HG03060 (cell line): ENCODE measurements around the gene IRF2.

ENCODE experiments used
- ATAC-seq: cut with Tn5 transposase; IDR thresholded peaks from one replicate; pipeline ENCODE4 v1.9.1; 2021; ENCODE audit warnings: low read depth, moderate number of reproducible peaks; ENCODE audit not compliant: unreplicated experiment

The IRF2 gene

DNA sequence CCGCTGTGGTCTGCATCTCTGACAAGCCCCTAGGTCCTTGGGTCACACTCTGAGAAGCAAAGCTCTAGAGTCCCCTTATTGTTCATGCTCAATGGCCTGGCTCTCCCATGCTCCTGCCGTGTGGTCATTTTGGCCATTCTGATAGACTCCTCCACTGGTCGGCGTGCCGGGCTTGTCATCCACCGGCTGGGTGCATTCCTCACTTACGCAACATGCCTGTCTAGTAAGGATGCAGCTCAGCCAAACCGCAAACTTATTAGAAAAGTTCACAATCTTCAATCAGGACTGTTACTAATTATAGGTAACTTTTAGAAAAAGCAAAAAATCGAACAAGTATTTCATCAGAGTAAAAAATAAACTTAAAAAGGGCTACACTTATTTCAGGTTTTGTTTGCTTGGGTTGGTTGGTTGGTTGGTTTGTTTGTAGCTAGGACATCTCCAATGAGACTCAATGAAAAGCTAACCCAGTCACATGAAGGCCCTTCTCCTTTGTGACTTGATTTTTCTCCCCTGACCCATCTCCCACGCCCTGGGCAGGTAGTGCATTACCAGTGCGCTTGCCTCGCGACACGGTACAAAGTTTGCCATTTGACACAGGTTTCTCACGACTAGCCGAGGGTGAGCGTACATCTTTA lies 41.0 kb downstream of the IRF2 start:
- no peak for ATAC-seq

DNA sequence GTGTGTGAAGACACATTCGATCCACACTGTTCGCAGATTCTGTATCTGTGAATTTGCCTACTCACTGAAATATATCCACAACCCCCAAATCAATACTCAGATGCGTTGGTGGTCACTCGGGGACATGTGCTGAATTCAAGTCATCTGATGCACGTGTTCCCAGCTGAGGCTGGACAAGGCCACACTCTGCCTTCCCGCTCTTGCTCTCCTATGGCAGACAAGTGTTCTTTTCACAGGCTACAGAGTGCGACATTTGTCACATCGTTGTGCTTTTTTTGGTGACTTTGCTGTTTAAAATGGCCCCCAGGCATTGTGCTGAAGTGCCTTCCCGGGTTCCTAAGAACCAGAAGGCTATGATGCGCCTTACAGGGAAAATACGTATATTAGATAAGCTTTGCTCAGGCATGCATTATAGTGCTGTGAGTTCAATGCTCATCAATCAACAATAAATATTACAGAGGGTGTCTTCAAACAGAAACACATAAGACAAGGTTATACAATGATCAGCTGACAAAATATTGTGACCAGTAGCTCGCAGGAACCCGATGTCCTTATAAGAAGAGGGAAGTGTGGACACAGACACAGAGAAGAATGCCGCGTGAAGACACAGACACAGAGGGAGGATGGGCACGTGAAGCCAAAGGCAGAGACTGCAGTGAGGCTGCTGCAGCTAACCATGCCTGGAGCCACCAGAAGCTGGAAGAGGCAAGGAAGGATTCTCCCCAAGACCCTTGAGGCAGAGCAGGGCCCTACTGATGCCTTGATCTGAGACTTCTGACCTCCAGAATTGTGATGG lies 42.0 kb downstream of the IRF2 start:
- ATAC-seq: no peak

DNA sequence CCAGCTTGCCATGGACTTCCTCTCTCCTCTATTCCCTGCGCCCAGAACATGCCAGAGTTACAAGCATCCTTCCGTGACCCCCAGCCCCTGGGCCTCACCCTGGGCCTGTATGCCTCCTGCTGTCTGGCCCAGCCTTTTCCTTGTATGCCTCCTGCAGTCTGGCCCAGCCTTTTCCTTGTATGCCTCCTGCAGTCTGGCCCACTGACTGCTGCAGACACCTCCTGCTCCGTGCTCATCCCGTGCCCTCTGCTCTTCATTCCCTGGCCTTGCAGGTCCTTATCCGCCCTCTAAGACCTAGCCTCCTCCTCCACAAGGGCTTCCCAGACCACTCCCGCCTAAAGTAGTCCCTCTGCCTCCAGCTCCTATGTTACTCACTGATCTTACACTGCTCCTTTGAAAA lies 44.2 kb downstream of the IRF2 start:
- ATAC-seq: no peak

DNA sequence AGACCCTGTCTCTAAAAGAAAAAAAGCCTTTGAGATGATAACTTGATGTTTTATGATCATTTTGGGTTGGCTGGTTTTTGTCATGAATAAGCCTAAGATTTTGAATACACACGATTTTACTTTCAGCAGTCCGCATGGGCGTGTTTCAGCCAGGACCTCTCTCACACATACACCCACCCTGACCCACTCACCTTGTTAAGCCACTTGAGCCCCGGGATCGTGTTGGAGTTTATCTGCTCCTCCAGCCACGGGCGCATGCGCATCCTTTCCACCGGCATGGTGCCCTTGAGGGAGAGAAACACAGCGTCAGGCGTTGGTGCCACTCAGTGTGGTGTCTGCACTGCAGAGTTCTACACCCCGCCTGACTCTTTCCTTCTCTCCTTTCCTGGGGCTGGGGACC lies 45.6 kb downstream of the IRF2 start:
- ATAC-seq: no peak

DNA sequence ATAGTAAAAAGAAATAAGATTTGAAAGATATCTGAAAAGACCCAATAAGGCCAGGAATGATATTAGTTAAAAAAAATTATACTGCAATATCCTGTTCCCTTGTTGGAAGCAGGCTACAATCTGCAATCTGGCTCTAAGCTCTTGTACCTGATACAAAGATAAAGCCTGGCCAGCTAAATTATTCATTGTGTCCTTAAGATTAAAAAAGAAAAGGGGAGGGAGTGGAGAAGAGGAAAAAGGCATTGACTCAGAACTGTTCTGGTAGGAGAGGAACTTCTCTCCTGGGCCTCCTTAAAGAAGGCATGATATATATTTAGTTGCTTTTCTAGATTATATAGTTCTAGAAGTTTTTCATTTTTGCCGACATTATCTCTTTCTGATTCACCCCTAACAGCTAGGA lies 46.7 kb downstream of the IRF2 start:
- ATAC-seq: no peak

DNA sequence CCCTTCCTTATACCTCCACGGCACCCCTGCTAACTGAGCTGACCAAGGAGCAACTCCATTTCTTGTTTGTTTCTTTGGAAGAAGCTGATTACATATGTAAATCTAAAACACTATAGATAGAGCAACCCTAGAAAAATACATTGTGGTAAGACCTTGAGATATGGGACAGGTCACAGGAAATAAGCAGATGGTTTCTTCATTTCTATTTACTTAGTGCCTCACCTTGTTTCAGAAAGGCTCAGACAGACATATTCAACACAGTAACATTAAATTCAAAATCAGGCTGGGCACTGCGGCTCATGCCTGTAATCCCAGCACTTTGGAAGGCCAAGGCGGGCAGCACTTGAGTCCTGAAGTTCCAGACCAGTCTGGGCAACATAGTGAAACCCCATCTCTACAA lies 47.3 kb downstream of the IRF2 start:
- ATAC-seq: no peak

DNA sequence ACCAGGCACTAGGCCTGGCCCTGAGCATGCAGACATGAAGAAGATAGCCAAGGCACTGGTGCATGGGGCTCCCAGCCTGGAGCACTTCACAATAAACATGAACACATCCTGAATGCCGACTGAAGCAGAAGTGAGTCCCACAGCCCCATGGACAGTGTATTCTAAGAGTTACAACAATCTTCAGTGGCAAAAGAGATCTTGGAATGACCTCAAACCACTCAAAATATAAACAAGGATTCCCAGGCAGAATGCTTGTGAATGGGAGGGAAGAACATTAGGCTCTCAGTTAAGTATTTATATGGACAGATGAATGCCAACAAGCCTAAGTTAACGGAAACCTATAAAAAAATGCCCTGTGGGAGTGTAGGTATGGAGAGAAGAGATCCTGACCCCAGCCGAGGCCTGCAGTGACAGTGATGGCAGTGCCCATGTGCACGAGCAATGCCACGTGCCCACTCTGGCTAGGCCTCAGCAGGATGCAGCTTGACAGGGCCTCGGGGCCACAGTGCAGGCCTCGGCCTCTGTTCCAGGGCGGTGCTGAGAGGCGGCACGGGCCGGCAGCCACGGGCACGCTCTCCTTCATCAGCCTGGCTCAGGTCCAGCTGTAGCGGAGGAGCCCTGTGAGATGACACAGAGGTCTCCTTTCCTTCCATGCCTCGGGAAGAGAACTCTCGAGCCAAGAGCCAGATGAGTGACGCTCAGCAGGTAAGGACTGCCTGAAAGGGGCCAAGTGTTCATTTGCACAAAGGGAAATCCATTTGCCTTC lies 49.2 kb downstream of the IRF2 start:
- ATAC-seq: no peak

DNA sequence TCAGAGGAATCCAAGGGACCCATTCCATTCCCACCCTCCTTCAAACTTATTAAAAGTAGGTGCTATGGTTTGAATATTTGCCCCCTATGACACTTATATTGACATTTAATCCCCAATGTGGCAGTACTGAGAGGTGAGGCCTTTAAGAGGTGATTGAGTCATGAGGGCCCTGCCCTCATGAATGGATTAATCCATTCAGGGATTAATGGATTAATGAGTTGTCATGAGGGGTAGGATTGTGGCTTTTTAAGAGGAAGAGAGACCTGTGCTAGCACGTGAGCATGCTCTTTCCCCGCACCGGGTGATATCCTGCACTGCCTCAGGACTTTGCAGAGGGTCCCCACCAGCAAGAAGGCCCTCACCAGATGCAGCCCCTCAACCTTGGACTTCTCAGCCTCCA lies 50.1 kb downstream of the IRF2 start:
- no peak for ATAC-seq

DNA sequence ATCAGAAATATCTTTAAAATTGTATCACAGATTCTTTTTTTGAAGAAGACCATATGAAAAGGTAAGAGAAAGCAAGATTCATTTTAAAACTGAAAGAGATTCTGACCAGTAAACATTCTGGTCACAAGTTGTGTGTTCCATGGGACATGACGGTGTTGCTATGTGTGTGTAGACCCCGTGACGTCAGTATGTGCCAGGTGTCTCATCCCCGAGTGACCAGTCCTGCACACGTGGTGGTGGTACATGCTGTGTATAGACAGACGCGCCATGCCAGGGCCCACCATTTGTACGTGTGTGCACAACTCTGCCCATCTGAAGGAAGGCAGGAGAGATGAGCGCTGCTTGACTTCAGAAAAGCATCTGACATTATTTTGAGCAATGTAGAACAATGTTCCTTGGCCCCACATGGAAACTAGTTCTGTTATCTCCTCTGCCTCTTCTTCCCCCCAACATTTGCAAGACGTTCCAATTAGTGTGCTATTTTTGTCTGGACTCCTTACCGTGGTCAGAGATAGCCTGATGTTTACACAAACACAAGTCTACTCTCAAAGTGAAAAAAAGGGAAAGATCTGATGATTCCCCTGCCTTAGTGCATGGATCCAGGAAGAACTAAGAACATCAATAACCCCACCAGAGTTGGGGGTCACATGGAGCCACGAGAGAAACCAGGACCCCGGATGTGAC lies 51.2 kb downstream of the IRF2 start:
- no peak for ATAC-seq

DNA sequence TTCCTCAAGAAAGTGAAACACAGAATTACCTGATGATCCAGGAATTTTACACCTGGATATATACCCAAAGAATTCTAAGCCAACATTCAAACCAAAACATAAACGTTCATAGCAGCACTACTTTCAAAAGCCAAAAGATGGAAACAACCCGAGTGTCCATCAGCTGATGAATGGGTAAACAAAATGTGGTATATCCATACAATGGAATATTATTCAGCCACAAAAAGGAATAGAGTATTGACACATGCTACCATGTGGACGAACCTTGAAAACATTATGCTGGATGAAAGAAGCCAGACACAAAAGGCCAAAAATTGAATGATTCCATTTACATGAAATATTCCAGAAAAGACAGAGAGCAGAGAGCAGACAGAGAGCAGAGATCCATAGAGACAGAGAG lies 52.0 kb downstream of the IRF2 start:
- no peak for ATAC-seq

DNA sequence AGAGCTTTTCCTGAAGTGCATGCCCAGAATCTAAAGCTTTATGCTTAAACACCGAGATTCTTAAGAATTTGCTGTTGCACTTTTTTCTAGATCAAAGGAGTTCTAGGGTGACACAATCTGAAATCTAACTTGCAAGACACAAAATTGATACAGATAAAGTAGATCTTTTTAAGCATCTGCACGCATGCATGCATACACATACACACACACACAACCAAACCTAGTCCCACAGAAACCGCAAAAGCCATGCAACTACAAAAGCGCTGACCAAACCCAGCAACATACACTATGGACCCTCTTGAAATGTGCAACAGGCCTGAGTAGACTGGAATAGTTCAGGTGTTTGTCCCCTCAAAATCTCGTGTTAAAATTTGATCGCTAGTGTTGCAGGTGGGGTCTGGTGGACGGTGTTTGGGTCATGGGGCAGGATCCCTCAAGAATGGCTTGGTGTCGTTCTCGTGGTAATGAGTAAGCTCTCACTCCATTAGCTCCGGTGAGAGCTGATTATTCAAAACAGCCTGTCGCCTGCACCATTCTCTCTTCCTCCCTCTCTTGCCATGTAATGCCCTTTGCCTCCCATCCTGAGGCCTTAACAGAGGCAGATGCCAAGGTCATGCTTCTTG lies 52.7 kb downstream of the IRF2 start:
- no peak for ATAC-seq

DNA sequence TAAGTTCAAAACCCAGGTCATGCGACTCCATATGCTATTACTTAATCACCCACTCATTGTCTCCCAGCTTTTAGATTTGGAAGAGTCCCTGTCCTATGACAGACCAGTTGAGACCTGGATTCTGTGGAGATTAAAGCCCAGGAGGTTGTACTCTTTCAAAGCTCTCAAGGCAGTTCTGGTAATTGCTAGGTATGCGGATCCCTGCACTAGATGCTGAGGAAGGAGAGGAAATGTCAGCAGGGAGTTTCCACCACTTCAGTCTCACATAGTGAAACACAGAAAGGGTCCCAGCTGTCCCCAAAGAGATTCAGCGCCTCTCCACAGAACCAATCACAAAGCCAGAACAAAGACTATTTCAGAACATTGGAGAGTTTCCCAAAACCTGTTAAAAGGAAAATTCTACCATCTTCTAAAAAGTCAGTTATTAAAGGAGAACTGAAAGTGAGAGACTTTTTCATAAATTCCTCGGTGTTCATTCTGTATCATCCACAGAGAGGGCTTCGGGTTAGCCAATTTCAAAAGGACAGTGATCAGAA lies 53.4 kb downstream of the IRF2 start:
- ATAC-seq: peak; percentile 31

DNA sequence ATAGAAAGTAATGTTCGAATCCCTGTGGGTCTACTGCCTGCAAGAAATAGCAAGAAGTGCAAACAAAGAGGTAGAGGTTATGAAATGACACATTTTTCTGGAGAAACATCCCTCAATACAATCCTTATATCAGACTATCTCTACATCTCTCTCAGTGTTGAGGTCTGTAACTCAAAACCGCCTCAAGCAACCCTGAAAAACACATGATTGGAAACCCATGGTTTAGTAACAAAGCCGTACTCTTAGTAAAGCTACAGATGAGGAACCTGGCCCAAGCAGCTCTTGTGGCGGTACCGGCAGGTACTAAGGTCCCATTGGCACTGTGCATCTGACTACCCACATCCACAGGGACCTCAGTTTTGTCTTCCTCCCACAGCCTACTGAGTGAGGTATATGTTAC lies 53.9 kb downstream of the IRF2 start:
- no peak for ATAC-seq

DNA sequence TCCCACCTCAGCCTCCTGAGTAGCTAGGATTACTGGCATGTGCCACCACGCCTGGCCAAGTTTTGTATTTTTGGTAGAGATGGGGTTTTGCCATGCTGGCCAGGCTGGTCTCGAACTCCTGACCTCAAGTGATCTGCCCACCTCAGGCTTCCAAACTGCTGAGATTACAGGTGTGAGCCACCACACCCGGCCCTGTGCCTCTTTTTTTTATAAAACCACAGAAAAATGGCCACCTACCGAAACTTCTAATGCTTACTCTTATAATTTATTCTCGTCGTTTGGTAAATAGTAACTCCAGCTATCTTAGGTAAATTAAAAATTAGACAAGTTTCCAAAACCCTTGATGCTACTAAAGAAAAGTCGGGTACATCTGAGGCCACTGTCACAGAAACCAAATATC lies 54.4 kb downstream of the IRF2 start:
- ATAC-seq: no peak

DNA sequence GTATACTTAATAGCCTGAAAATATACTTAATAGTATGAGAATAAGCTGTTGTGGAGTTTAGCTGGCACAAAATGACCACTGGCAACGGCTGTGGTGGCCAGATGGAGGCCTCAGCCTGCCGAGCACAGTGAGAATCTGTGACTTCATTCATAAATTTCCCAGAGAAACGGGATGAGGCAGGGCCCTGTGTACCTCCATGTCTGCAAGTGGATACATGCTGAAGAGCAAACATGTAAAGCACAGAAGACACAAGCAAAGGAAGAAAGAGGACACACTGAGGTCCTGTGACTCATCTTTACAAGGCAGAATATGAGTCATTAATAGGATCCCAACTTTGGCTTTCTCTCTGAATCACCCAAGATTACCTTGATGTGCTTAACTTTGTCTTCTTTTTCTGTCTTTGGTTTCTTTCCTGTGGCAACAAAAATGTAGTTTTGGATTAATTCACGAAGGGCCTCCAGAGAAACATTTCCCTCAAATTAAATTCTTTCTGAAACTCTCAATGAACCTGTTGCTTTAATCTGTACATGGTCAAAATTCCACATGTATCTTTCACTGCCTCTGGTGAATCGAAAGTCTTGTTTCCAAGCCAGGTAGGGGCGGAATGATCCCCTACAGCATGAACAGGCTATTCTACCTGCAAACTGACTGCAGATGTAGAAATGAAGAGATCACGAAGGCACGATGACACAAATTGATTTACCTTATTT lies 56.4 kb downstream of the IRF2 start:
- peak; percentile 42 for ATAC-seq

DNA sequence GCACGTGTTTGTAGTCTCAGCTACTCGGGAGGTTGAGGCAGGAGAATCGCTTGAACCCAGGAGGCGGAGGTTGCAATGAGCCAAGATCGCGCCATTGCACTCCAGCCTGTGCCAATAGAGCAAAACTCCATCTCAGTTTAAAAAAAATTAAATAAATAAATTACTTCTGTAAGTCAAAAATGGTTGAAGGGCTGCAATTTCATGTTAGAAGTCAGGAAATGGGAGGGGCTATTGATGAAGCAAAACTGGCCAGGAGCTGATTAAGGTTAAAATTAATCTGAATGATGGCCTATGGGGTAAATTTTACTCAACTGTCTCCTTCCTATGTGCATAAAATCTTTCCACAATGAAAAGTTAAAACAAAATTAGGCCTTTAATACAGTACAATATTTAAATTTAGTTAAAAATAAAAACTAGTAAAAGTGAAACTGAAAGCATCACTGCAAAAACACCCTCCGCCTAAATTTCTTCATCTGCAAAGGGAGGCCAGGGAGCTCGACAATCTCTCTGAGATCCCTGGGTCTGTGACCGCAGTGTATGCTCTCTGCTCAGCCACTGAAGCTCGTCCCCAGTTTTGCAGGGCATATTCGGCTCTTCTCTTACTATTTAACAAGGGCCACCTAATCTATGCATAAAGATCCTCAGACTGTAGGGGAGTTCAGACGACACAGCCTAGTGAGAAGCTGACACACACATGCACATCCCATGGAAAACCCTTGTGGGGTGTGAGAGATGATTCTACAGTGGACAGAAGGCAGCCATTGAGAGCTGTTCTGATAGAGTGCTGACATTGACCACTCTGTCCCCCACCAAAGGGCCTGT lies 57.2 kb downstream of the IRF2 start:
- peak; percentile 36 for ATAC-seq

DNA sequence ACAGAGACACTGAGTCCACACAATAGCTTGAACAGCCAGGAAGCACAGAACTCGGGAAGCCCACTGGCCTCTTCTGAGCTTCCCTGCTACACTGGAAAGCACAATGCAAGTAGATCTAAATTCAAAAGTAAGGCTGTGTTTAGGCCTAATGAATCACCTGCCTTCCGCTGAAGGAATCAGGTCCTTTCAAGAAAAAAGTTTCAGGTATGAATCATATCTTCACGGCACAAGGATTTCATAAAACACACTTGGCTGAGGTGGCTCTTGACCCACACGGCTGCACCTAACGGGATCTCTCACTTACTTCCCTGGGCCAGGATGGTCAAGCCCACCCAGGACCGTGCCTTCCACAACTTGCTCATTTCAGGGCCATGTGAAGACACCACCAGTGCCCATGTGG lies 59.3 kb downstream of the IRF2 start:
- ATAC-seq: no peak

DNA sequence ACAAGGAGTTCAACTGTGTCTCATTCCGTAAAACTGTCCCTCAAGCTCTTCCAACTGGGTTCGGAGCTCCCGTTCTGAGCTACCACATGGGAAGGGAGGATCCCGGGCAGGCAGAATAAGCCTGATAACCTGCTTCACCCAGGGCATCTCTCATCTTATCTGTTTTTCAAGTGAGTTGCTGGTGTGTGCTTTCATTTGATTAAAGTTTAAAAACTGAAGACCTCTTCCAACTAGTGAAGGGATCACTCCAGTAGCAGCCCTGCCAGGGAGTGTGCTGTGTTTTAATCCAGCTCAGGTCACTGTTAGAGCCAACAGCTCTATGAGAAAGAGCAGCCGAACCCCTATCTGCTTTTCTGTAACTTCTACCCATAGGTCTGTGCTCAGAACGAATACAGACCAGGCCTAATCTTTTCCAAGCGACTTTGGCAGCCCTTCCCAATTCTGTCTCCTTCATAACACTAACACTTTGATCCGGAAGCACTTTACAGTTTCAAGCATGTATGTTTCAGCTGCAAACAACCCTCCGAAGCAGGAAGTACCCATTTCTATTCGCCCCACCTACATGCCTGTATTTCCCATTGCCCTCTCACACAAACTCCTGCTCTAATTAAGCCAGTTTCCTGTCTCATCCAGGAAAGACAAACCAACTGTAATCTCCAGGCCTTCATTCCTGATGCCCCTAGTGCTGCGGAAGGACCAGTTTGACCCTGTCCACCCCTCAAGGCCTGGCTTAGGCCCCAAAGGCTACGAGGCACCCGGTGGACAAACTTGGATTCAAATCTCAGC lies 60.9 kb downstream of the IRF2 start:
- ATAC-seq: no peak
